IPS DF 4.7 (cell line): ENCODE data around the gene SUN2.
A peak's percentile ranks its signal among the peaks of the same experiment; 100 is the strongest.

ENCODE experiments used
- DNase-seq: peaks from one replicate; pipeline ENCODE4 v3.0.0-alpha.2; 2013; ENCODE audit warnings: low spot score; ENCODE audit errors: extremely low read depth

The SUN2 gene

DNA sequence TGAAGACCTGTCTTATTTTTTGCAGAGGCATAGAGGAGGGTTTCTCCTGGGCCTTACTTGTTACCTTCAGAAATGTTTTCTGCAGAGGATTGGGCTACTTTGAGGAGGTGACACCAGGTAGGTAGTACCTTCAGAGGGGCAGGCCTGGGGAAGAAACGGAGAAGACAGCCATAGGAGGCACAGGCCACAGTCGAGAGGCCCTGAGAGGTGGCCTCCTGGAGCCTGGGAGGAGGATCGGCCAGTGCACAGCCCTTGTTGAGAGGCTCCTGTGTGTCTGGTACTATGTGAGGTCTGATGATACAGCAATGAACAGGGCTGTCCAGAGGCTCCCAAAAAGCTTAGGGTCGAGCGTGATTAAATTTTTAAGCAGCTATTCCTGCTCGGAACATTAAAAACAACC lies 38.6 kb downstream of the SUN2 start:
- no peak for DNase-seq

DNA sequence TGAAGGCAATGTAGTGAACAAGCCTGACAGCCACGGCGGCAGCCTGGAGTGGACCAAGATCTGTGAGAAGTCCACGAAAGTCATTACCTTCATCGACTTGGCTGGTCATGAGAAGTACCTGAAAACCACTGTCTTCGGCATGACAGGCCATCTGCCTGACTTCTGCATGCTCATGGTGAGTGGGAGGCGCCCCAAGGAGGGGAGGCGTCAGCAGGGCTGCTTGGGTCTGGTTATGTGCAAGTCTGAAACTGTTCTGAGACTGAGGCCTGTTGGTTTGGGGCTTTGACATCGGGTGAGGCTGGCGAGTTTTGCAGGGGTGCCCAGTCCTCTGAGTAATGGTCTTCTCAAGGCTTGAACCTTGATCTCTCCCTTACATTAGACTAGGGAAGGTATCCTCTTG lies 39.0 kb downstream of the SUN2 start:
- DNase-seq = no peak

DNA sequence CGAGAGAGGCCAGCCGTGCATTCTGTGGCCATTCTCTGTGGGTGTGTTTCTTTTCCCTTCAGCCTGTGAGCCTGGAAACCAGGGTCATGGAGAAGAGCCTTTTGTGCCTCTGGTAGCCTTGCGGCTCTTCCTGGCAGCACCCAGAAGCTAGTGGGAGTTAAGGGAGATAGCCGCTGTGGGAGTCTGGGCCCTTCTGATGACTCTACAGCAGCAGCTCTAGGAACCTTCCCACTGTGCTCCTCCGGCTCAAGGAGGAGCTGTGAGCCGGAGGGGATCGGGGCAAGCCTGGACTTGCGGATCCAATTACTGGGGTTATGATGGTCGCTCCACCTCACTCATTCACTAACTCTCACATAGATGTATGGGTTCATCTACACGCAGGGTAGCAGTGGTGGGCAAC lies 39.5 kb downstream of the SUN2 start:
- no peak for DNase-seq

DNA sequence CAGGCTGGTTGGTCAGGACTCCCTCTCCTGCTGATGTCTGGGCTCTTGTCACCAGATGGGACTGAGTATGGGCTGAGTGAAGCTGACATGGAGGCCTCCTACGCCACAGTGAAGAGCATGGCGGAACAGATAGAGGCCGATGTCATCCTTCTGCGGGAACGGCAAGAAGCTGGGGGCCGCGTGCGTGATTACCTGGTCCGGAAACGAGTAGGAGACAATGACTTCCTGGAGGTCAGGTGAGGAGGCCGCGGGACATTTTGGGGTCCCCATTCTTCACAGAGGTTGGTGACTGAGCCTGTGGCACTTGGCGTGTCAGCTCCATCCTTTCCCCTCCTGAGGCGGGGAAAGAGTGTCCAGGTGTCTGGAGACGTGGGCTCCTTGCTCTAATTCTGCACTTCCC lies 39.9 kb downstream of the SUN2 start:
- no peak for DNase-seq

DNA sequence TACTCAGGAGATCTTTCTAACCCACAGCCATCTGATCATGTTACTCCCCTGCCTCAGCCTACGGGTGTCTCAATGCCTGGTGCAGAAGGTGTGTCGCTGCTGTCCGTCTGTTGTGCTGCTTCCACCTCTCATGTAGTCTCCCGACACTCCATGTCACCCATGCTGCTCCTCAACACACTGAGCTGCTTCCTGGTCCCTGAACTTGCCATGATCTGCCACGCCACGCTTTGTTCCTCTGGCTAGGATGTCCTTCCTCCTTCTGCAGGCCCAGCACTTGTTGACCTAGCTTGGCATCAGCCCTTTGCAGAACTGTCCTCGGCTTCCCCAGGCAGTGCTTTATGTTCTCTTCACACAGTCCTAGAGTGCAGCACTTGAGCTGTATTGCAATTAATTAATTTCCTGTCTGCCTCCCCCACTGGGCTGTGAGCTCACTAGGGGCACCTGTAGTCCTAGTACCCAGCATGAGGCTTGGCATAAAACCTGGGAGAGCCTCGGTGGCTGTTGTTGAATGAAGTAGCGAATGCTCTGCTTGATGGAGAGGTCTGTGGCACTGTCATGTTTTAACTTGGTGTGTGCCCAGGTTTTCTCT lies 40.5 kb downstream of the SUN2 start:
- DNase-seq = no peak

DNA sequence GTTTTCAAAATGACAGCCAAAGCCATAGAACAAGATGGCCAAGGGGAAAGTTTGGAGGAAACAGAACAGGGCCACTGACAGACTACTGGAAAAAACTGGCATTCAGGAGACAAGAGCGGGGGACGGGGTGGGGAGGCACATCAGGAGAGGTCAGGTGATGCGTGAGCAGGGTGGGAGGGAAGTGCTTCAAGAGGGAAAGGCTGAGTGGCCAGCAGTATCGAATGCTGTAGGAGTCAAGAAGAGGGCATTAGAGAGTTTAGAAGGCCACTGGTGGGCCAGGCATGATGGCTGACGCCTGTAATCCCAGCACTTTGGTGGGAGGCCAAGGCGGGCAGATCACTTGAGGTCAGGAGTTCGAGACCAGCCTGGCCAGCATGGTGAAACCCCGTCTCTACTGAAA lies 41.9 kb downstream of the SUN2 start:
- no peak for DNase-seq

DNA sequence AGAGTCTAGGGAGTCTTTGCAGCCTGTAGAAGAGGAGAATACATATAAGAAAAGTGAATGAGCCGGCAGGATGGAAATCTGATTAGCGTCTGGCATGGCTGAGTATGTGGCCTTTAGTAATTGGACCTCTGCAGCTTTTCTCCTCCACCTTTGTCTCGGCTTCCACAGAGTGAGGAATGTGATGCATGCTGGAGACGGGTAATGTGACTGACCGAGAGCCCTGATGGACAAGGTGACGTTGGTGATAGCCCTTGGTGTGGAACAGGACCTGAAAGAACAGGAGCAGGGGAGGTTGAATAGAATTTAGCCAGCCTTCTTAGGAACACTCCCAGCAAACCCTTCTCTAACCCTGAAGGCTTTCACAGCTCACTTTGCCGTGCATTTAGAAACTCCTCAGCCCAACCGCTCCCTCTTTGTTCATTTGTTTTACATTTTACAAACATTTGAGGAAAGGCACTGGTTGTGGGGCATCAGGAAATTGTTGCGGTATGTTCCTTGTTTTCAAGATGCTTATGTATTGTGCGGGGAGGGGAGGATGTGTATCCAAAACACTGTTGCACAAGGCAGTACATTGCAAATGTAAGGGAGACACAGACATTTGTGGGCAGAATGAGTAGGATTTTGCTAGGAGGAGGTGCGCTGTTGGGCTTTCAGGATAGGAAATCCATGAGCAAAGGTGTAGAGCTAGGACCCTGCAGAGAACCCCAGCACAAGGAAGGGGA lies 43.2 kb downstream of the SUN2 start:
- DNase-seq = no peak

DNA sequence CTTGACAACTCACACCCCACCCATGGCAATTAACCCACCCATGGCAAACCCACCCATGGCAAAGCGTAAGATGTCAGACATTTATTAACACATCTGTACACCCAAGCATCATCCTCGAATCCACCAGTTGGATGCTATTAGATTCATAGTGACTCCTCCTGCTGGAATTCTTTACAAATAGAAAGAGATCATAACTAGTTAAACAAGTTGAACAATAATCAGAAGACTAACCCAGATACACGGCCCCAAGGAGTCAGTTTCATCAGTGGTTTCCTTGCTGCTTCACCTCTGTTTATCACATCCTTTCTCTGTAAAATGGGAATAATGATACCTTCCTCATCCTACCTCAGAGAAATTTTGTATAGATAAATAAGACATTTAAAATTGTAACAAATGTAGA lies 44.9 kb downstream of the SUN2 start:
- no peak for DNase-seq

DNA sequence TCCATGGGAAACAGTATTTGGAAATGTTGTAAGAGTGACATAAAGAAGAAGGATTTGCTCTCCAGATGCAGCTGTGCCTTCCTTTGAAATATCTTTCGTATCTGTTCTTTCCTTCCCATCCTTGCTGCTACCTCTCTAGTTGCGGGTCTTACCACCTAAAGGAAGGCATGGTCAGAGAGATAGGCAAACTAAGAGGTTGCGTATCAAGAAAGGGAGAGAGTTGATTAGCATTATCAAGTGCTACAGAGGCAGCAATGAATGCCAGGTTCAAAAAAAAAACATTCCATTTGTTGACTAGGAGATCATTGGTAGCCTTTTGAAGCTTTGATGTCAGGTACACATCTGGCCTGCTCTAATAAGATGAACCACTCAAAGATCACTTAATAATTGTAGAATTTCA lies 45.4 kb downstream of the SUN2 start:
- DNase-seq = no peak

DNA sequence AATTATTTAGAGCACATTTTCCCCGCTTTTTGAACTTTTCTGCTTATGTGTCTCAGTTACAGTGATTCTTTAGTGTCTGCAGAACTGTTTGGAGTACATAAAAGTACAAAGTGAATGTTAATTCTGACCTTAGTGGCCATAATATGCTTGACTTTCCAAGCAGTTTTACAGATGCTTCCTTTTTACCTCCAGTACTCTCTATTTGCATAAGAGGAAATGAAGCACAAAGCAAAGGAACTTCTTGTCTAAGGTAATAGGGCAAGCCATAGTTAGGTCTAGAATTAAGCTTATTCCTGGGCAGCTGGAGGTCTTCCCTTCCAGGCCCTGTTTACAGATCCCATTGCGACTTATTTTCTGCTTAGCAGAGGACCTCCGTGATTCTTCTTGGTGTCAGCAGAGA lies 46.5 kb downstream of the SUN2 start:
- no peak for DNase-seq

DNA sequence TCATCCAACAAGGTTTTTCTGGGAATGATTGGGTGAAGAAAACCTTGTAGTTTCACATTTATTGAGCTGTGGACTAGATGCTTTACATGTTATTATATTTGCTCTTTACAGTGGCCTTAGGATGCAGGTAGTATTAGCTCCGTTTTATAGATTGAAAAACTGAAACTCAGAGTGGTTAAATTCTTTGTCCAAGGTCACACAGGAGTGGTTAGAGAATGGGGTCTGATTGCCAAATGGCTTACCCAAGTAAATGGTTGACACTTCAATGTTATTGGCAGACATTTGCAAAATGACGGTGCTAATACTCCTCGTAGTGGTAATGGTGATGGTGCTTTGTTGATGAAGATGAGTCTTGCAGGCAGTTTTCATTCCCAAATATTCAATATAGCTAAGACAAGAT lies 47.8 kb downstream of the SUN2 start:
- no peak for DNase-seq

DNA sequence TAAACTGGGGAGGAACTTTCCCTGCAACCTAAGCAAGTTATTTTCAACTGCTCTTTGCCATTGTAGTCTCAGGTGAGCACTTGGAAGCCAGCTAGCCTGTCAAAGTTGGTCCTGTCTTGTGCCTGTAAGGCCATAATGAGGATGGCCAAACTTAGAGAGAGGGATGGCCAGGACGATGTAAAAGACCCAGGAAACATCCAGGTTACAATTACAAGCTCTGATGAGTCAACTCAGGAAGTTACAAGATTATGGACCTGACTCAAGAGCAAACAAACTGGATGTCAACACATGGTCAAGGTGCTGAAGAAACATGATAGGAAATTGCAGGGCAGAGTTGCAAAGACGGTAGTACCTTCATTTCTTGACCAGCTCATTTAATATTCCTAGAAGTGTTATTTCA lies 48.5 kb downstream of the SUN2 start:
- DNase-seq = no peak

DNA sequence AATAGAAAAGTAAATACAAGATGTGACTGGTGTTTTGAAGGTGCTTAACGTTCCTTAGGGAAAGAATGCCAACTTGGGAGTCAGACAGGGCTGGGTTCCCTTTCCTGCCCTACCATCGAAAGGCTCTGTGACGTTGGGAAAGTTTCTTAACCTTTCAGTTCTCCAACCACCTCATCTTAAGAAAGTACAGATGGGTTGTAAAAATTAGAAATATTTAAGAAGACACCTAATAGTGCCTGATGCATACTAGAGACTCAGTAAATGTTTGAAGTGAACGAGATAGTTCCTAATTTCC lies 49.0 kb downstream of the SUN2 start:
- no peak for DNase-seq

DNA sequence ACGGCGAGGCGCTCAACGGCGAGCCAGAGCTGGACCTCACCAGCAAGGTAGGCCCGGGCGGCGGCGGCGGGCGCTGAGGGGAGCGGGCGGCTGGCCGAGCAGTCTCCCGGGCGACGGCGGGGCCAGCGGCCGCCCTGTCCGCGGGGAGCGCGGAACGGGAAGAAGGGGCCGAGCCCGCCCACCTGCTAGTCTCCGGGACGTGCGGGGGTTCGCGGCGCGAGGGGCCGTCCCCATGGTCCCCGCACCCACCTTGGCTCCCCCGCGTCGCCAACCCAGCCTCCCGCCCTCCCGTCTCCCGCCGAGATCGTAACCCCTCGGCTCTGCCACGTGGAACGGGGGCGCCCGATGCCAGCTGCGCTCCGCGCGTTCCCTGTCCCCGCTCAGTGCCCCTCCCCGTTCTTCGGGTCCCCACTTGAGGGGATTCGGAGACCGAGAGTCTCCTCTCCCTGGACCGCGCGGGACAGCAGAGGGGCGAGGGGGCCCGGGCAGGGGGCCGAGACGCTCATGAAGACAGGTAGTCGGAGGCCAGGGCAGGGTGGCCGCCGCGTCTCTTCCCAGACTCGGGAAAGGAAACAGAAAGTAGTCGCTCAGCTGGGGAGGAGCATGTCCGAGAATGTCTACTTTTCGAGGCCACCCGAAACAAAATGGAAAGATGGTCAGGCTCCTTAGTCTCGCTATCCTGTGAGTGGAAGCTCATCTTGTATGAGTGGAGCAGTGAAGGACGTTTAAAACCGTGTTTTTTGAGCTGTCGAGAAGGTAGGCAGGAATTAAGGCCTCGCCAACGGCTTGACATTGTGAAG lies 49.5 kb downstream of the SUN2 start:
- no peak for DNase-seq

DNA sequence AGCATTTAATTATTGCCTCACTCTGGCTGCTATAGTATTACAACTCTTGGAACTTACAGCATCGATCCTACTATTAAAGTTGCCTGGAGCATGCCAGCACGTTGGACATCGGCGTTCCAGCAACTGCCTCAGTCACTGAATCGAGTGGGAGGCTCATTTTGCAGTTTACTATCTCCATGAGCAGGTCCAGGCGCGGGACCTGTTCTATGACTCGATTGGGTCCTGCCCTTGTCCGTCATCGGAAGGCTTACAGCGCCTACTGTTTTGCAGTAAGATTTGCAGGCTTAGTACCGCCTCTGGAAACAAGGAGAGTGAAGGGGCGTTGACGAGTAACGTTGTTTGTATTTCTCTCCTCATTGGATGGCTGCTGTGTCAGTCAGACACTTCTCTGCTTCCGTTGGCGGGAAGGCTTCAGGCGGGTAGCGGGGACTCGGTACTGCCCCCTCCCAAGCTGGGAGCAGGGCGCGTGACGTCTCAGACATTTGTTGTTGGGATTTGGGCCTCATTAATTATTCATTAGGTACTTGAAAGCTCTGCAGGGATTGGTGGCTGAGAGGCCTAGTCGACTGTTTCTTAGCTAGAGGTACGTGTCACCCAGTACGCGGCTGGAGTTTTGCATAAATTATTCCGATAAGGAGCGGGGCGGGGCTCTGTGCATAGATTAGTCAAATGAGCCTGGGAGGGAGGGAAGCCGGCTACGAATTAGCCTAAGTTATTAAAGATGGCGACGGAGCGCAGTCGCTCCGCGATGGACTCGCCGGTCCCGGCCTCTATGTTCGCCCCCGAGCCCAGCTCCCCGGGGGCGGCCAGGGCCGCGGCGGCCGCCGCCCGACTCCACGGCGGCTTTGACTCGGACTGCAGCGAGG lies 50.3 kb downstream of the SUN2 start, which contains the start of gene GTPBP1:
Gene GTPBP1, plus strand, starts transcription at position 710 of the 866 bp plus-strand sequence. Its CDS starts 12 bp downstream, at position 722.
- DNase-seq = peak; percentile 99

DNA sequence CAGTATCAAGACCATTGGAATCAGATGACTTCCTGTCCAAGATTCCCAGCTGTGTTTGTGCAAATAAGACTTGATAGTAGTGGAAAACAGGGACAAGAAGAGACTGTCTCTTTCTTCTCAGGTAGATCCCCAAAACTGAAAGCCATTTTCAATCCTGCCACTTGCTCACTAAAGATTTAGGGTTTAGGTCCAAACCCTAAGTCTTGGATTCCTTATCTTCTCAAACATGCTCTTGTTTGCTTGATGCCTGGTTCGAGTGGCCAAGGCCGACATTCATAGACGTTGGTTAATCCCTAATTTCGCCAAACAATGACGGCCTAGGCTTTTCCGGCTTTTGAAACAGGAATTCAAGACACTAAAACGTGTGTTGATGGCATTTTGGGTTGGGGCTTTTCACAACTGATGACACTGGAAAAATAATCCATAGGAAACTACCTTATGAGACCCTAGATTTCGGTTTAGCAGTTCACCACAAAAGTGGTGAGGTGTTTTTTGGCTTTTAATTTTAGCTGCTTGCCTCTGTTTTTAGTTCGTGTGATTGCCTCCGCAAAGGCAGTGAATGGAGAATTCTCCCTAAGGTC lies 51.1 kb downstream of the SUN2 start:
- DNase-seq = no peak

DNA sequence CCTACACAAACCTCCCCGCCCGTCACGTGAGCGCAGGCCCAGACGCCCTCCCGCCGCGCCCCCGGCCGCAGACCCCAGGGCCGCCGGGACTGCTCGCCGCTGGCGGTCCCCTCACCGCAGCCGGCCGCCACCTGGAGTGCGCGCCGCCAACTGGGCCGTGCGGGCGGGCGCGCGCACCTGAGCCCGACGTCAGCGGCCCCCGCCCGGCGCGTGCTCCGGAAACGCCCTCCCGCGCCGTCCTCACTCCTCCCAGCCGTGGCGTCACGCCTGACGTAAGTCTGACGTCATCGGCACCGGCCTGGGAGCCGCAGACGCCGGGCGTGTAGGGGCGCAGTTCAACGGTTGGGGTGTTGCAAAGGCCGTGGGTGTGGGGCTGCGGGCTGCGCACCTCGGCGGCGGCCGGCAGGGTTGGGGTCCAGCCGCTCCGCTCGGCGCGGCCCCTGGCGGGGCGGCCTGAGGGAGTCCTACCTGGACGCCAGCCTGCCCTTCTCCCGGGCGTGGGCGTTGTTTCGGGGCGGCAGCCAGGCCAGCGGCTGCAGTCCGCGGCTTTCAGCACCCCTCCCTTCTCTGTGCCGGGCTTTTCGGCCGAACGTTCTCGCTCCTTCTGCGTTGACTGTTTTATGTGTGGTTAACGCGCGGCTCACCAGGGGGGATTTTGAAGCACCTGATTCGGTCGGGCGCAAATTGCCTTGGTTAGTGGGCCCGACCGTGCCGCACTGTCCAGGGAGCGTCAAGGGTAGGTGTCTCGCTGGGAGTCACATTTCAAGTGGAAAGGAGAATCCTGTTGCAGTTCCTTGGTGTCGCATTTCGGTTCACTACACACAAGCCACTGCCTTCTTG lies 54.8 kb downstream of the SUN2 start, which contains the start of gene JOSD1:
Gene JOSD1, minus strand, starts transcription at position 155 of the 840 bp plus-strand sequence. CDS start 956 bp downstream, outside the sequence.
- no peak for DNase-seq

DNA sequence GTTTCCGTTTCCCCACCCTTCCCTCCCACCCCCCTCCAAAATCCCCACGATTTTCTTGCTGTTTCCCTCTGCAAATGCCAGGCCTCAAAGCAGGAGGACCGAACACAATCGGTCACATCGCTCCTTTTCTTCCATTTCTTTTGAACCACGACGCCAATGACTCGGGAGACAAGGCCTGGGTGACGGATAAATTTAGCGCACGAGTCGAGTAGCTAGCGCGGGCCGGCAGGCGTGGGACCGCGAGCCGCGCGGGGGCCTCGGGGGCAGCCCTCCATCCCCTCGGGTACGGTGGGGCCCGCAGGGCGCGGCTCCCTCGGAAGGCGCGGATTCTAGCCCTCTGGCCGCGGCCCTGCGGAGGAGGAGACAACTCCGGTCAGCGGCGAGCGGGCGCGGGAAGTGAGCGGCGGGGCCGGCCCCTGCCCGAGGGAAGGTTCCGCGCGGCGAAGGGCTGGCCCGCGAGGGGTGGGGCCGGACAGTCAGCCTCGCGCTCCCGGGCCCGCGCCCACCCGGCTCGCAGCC lies 55.5 kb downstream of the SUN2 start:
- no peak for DNase-seq

DNA sequence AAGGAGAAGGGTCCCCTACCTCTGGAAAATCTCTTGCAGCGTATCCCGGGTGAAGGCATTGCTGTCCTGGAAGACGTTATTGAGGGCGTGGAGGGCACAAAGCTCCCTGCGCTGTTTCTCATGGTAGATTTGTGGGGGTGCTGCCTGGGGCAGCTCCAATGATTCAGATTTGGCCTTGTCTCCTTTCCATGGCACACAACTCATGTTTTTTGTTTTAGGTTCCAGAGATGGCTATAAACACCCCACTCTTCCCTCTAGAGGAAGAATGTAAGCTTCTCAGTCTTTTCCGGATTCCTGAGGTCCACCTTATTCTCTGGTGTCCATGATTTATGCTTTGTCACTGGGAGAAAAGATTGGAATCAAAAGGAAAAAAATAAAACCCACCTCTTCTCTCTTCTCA lies 56.0 kb downstream of the SUN2 start:
- no peak for DNase-seq

DNA sequence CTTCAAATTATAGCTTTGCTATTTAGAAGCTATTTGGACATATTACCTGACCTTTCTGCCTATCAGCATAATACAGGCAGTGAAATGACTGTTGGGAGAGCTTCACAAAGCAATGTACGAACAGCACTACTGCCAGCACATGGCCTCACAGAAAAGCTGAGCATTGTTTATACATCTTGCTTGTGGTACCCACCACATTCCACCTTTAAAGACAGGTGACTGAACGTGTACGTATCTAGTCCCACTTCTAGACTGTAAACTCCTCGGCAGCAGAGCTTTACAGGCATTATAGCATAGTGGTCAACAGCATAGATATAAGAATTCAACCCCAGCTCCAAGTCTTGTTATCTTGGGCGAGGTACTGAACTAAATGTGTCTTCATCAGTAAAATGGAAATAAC lies 56.7 kb downstream of the SUN2 start:
- no peak for DNase-seq
